CD4-positive, alpha-beta T cell (primary cell): ENCODE results near the gene LRGUK. TPM values are rescaled to one million over a fixed set of nuclear protein-coding genes. Genes with fewer than 3 reads are reported as not detected.

Experiments used
- ATAC-seq: fragments of 200-7000 bp; cut with Tn5 transposase; one replicate; pipeline ENCODE4 v1.10.0; 2022; ENCODE audit warnings: mild to moderate bottlenecking; ENCODE audit not compliant: poor library complexity
- CTCF ChIA-PET: fragments of 350-600 bp; sonication (Branson Sonifier 250); formaldehyde crosslinking; loops from one replicate; lab custom pipeline; 2021; ENCODE audit warnings: antibody characterized with exemption, inconsistent platforms; lab: Charles Lee
- POLR2A ChIA-PET: fragments of 350-600 bp; sonication (Branson Sonifier 250); formaldehyde crosslinking; loops from one replicate; lab custom pipeline; 2021; ENCODE audit warnings: antibody characterized with exemption, inconsistent platforms; lab: Charles Lee
- DNase-seq, 14 experiments: peaks; one replicate each; pipeline ENCODE4 v3.0.0-alpha.2; 2013 to 2020; ENCODE audit warnings: mixed read lengths in 2 of 14
- H3K27ac ChIP-seq, 2 donors: one replicate each; pipeline versions ENCODE4 v1.5.1 to v1.7.0; 2013; ENCODE audit warnings: low read length in 2 of 2, low read depth in 1 of 2, mild to moderate bottlenecking in 1 of 2
- H3K27me3 ChIP-seq, 2 experiments: 1 replicate in 1 of 2; 2 replicates in 1 of 2; pipeline versions ENCODE4 v1.6.1 to v1.7.0; 2013; ENCODE audit warnings: low read length in 2 of 2, control low read depth in 1 of 2, mild to moderate bottlenecking in 1 of 2, moderate library complexity in 1 of 2; ENCODE audit not compliant: insufficient read depth in 2 of 2, control insufficient read depth in 1 of 2
- H3K36me3 ChIP-seq: one replicate; pipeline ENCODE4 v1.6.1; 2013; ENCODE audit warnings: low read length, control low read depth; ENCODE audit not compliant: insufficient read depth
- H3K4me1 ChIP-seq: one replicate; pipeline ENCODE4 v1.6.1; 2013; ENCODE audit warnings: low read length, control low read depth; ENCODE audit not compliant: insufficient read depth
- H3K4me3 ChIP-seq: one replicate; pipeline ENCODE4 v1.5.1; 2013; ENCODE audit warnings: mild to moderate bottlenecking, low read length, moderate library complexity
- H3K9me3 ChIP-seq, 2 experiments: 1 replicate in 1 of 2; 2 replicates in 1 of 2; pipeline versions ENCODE4 v1.6.1 to v1.7.0; 2013; ENCODE audit warnings: low read length in 2 of 2, mild to moderate bottlenecking in 2 of 2, control low read depth in 1 of 2, moderate library complexity in 1 of 2; ENCODE audit not compliant: control insufficient read depth in 1 of 2, insufficient read depth in 1 of 2
- H3K27ac Mint-ChIP-seq: one replicate; pipeline ENCODE4 v1.8.0; 2020; ENCODE audit warnings: mixed read lengths
- H3K27me3 Mint-ChIP-seq: one replicate; pipeline ENCODE4 v1.8.0; 2021; ENCODE audit warnings: mixed read lengths
- H3K36me3 Mint-ChIP-seq: one replicate; pipeline ENCODE4 v1.8.0; 2021; ENCODE audit warnings: low read depth, mixed read lengths
- H3K4me1 Mint-ChIP-seq: one replicate; pipeline ENCODE4 v1.8.0; 2021; ENCODE audit warnings: low read depth, mixed read lengths
- H3K4me3 Mint-ChIP-seq: one replicate; pipeline ENCODE4 v1.8.0; 2020; ENCODE audit warnings: mild to moderate bottlenecking, mixed read lengths
- H3K9me3 Mint-ChIP-seq: one replicate; pipeline ENCODE4 v1.8.0; 2020; ENCODE audit warnings: mixed read lengths
- intact Hi-C, 2 experiments: fragments of 100-400 bp; cut with DNase I in 1 of 2; cut with micrococcal nuclease in 1 of 2; formaldehyde crosslinking; loops; one replicate each; pipeline versions ENCODE4 v1.15.1 to v1.9.0; 2023 to 2025; cut with DNase I, micrococcal nuclease
- total RNA-seq, 174 experiments: library from RNA in 2 of 174; stranded (reverse) in 2 of 174; gene quantifications; one replicate each; pipeline ENCODE4 v1.2.3 and lab custom pipeline; 2021 to 2026
- TF ChIP-seq, protein P1 (sequence below): fragments of 200-600 bp; IDR thresholded peaks from one replicate; pipeline ENCODE4 v1.8.0; 2022; ENCODE audit warnings: antibody characterized with exemption, mild to moderate bottlenecking

LRGUK gene
- total RNA-seq, 2 experiments from 2014 or later = 0.20 to 0.27 TPM

- Histone ChIP-seq H3K4me1 (no peaks in the 10 kb centered on the region), H3K9me3 (no peaks in the 10 kb centered on the region), H3K36me3 (no peaks in the 10 kb centered on the region), H3K27me3 (no peaks in the 10 kb centered on the region), H3K4me3 (no peak overlapping the region), H3K27ac (no peak overlapping the region)
- H3K27me3 Mint-ChIP-seq = no peaks in the 10 kb centered on the region
- TF ChIP-seq, protein P1, sequence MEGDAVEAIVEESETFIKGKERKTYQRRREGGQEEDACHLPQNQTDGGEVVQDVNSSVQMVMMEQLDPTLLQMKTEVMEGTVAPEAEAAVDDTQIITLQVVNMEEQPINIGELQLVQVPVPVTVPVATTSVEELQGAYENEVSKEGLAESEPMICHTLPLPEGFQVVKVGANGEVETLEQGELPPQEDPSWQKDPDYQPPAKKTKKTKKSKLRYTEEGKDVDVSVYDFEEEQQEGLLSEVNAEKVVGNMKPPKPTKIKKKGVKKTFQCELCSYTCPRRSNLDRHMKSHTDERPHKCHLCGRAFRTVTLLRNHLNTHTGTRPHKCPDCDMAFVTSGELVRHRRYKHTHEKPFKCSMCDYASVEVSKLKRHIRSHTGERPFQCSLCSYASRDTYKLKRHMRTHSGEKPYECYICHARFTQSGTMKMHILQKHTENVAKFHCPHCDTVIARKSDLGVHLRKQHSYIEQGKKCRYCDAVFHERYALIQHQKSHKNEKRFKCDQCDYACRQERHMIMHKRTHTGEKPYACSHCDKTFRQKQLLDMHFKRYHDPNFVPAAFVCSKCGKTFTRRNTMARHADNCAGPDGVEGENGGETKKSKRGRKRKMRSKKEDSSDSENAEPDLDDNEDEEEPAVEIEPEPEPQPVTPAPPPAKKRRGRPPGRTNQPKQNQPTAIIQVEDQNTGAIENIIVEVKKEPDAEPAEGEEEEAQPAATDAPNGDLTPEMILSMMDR = no peak
- ATAC-seq (no peak), DNase-seq (no peak)
- POLR2A ChIA-PET = no interaction called here
- H3K4me1 Mint-ChIP-seq = no peaks in the 10 kb centered on the region
- no peaks in the 10 kb centered on the region for H3K36me3 Mint-ChIP-seq
- H3K9me3 Mint-ChIP-seq = no peaks in the 10 kb centered on the region
- intact Hi-C loops = no loop called here
- H3K27ac Mint-ChIP-seq = no peak overlapping the region
- H3K4me3 Mint-ChIP-seq = no peak overlapping the region
- CTCF ChIA-PET = no interaction called here
Observed at GRCh38 chr7:134167841-134168240, 40.7 kb downstream of the LRGUK start.

DNA sequence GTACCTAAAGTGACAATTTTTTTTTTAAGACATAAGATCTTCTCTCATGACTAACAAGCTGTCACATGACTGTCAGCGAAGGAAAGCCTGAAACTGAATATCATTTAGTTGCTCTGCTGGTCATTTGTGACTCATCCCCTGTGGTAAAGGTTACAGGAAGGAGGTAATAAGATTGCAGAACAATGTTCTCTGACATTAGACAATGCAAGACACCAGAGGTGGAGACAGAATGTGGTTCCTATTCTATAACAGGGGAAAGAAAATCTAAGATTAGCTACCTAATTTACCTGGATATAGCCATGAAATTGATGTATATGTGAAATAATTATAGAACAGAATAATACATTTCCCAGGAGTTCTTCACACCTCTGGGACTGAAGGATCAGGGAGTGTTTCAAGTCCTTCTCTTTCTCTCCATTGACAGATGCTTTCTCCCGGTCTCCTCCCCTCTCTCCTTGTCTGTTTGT is 47.7 kb downstream of the LRGUK start:
- Histone ChIP-seq H3K9me3 (no peaks in the 10 kb centered on the region), H3K27ac (no peak overlapping the region), H3K4me1 (no peaks in the 10 kb centered on the region), H3K36me3 (no peaks in the 10 kb centered on the region), H3K4me3 (no peak overlapping the region), H3K27me3 (no peaks in the 10 kb centered on the region)
- ChIA-PET POLR2A (no interaction called here), CTCF (no interaction called here)
- Mint-ChIP-seq H3K9me3 (no peaks in the 10 kb centered on the region), H3K27me3 (peaks cover 9% of the 10 kb centered on the region), H3K27ac (no peak overlapping the region), H3K4me1 (no peaks in the 10 kb centered on the region), H3K4me3 (no peak overlapping the region), H3K36me3 (no peaks in the 10 kb centered on the region)
- DNase-seq = peak in 3 of 14 experiments; percentile 14 to 67 (median 58)
- ATAC-seq = no peak
- TF ChIP-seq, protein P1 = no peak
- intact Hi-C loops = no loop called here

GRCh38 chr7:134175334-134176036 is 48.3 kb downstream of the LRGUK start:
- intact Hi-C loops = no loop called here
- no peaks in the 10 kb centered on the region for H3K4me1 Mint-ChIP-seq
- ChIA-PET CTCF (no interaction called here), POLR2A (no interaction called here)
- TF ChIP-seq, protein P1 = no peak
- no peaks in the 10 kb centered on the region for H3K36me3 Mint-ChIP-seq
- Histone ChIP-seq H3K4me3 (no peak overlapping the region), H3K27ac (no peak overlapping the region), H3K9me3 (no peaks in the 10 kb centered on the region), H3K27me3 (no peaks in the 10 kb centered on the region), H3K4me1 (no peaks in the 10 kb centered on the region), H3K36me3 (no peaks in the 10 kb centered on the region)
- DNase-seq = no peak
- peaks cover 9% of the 10 kb centered on the region for H3K27me3 Mint-ChIP-seq
- no peaks in the 10 kb centered on the region for H3K9me3 Mint-ChIP-seq
- no peak for ATAC-seq
- no peak overlapping the region for H3K27ac Mint-ChIP-seq
- no peak overlapping the region for H3K4me3 Mint-ChIP-seq
